OCI-LY1 (cell line): ENCODE data around the gene GPR52.

Experiments
- EZH2 ChIP-seq: fragments of 200-600 bp; sonication (generic), shearing (Covaris generic); IDR thresholded peaks from 2 replicates; pipeline ENCODE4 v1.8.0; 2017; ENCODE audit warnings: borderline replicate concordance, mixed run types, mild to moderate bottlenecking, antibody characterized with exemption, low read length, moderate library complexity, mixed read lengths
- TF ChIP-seq, protein P1 (sequence below): fragments of 200-600 bp; sonication (generic), shearing (Covaris generic); IDR thresholded peaks from 2 replicates; pipeline ENCODE4 v1.5.1; 2017; ENCODE audit warnings: mild to moderate bottlenecking, antibody characterized with exemption, low read length, moderate library complexity, mixed read lengths

DNA sequence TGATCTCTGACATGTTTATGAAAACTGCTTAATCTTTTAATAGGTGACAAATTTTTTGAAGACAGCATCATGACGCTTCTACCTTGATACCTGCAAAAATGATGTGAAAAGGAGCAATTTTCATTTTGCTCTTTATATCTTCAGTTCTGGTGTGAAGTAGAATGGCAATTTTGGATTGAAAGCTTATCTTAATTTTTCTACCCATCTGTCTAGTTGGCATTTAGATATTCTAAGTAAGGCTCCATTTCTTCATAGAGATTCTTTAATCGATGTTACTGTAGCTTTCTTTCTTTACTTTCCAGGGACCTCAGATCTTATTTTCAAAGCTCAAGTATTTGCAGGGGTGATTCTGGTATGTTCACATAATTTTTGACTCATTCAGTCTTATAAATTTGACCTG, 32.3 kb upstream of the GPR52 start:
- TF ChIP-seq, protein P1, sequence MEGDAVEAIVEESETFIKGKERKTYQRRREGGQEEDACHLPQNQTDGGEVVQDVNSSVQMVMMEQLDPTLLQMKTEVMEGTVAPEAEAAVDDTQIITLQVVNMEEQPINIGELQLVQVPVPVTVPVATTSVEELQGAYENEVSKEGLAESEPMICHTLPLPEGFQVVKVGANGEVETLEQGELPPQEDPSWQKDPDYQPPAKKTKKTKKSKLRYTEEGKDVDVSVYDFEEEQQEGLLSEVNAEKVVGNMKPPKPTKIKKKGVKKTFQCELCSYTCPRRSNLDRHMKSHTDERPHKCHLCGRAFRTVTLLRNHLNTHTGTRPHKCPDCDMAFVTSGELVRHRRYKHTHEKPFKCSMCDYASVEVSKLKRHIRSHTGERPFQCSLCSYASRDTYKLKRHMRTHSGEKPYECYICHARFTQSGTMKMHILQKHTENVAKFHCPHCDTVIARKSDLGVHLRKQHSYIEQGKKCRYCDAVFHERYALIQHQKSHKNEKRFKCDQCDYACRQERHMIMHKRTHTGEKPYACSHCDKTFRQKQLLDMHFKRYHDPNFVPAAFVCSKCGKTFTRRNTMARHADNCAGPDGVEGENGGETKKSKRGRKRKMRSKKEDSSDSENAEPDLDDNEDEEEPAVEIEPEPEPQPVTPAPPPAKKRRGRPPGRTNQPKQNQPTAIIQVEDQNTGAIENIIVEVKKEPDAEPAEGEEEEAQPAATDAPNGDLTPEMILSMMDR: no peak
- no peak for TF ChIP-seq EZH2
